ENCODE data around the gene PRKAR2A. TPM values are rescaled to one million over a fixed set of nuclear protein-coding genes. Genes with fewer than 3 reads are reported as not detected.

PRKAR2A gene
- total and polyA plus RNA-seq, 10 of the 15 experiments (the other 5 are each of a cell fraction or from before 2014, with no cell fraction given) = 9.8 to 46.2 (median 13.2) TPM

- no peaks in the 10 kb centered on the region for H3K9me3 ChIP-seq (replicated peaks; ENCODE audit: control insufficient read depth, insufficient read depth, low read length)
- BruUV-seq (replicated peaks) = no TSS peak
- ChIA-PET SMC1A (ENCODE audit: uncharacterized antibody, unreplicated experiment) (no interaction called here), POLR2A (interaction anchor here (0.6 kb wide), 3 partner anchors 18 to 334 kb away, joined by 3 to 7 read pairs (median 4); no protein-coding TSS in a partner anchor), CTCF (interaction anchor here (0.6 to 1.2 kb wide), 2 partner anchors 22 to 367 kb away, joined by 3 to 6 read pairs; no protein-coding TSS in a partner anchor), RAD21 (ENCODE audit: unreplicated experiment) (no interaction called here)
- no peaks in the 10 kb centered on the region for H3K79me2 ChIP-seq (ENCODE audit: control insufficient read depth, insufficient read depth, low read length)
- in situ Hi-C loops (cut with MboI) (no loop called here), intact Hi-C loops (cut with micrococcal nuclease; ENCODE audit: unreplicated experiment) (no loop called here)
- no peaks in the 10 kb centered on the region for H3K36me3 ChIP-seq (ENCODE audit: control insufficient read depth in 2 of 2, insufficient read depth in 2 of 2, low read length in 1 of 2)
- no CpG with 5 or more reads among the region's 4 CpGs for WGBS (ENCODE audit: insufficient coverage, insufficient replicate concordance, low lambda C conversion rate, missing lambda C conversion rate)
- ATAC-seq (no peak), FAIRE-seq (no peak), DNase-seq (ENCODE audit: low read depth, low spot score) (no peak)
- no peaks in the 10 kb centered on the region for H3K27me3 ChIP-seq (replicated peaks in 1 of 2; ENCODE audit: control insufficient read depth in 2 of 2, insufficient read depth in 2 of 2, low read length in 1 of 2)
- H3K27ac ChIP-seq (ENCODE audit: control insufficient read depth, insufficient read depth) = no peak overlapping the region
- no peak overlapping the region for H3K4me3 ChIP-seq
- H3K9ac ChIP-seq (ENCODE audit: control insufficient read depth, insufficient read depth, low read length) = no peak overlapping the region
- no peaks in the 10 kb centered on the region for H4K20me1 ChIP-seq (ENCODE audit: control insufficient read depth, insufficient read depth)
- TF ChIP-seq ZBTB4 (CRISPR knock-in tag; IDR thresholded peaks at IDR 0.05) = no peak
- H3K4me2 ChIP-seq (ENCODE audit: control insufficient read depth, insufficient read depth) = no peak overlapping the region
- no peak overlapping the region for H2AFZ ChIP-seq (ENCODE audit: control insufficient read depth, low read depth, low read length)
- H3K4me1 ChIP-seq (ENCODE audit: control insufficient read depth, insufficient read depth, low read length) = no peaks in the 10 kb centered on the region
These were observed 88.6 kb downstream of the PRKAR2A start for GRCh38 chr3:48759071-48759470.

- DNase-seq (ENCODE audit: low read depth, low spot score) = no peak
- Histone ChIP-seq H3K27me3 (replicated peaks in 1 of 2; ENCODE audit: control insufficient read depth in 2 of 2, insufficient read depth in 2 of 2, low read length in 1 of 2) (no peaks in the 10 kb centered on the region), H3K4me3 (no peak overlapping the region), H3K4me2 (ENCODE audit: control insufficient read depth, insufficient read depth) (no peak overlapping the region), H4K20me1 (ENCODE audit: control insufficient read depth, insufficient read depth) (no peaks in the 10 kb centered on the region), H3K9me3 (replicated peaks; ENCODE audit: control insufficient read depth, insufficient read depth, low read length) (no peaks in the 10 kb centered on the region), H3K36me3 (ENCODE audit: control insufficient read depth in 2 of 2, insufficient read depth in 2 of 2, low read length in 1 of 2) (peaks cover 0 to 7% of the 10 kb centered on the region in 2 experiments; a peak in 2 of 4 replicates), H3K9ac (ENCODE audit: control insufficient read depth, insufficient read depth, low read length) (no peak overlapping the region), H2AFZ (ENCODE audit: control insufficient read depth, low read depth, low read length) (no peak overlapping the region), H3K27ac (ENCODE audit: control insufficient read depth, insufficient read depth) (no peak overlapping the region), H3K79me2 (ENCODE audit: control insufficient read depth, insufficient read depth, low read length) (no peaks in the 10 kb centered on the region), H3K4me1 (ENCODE audit: control insufficient read depth, insufficient read depth, low read length) (no peaks in the 10 kb centered on the region)
- ChIA-PET CTCF (interaction anchor here (1.0 kb wide), 1 partner anchor 17 kb away, joined by 6 read pairs; no protein-coding TSS in a partner anchor), SMC1A (ENCODE audit: uncharacterized antibody, unreplicated experiment) (interaction anchor here (0.7 kb wide), 1 partner anchor 17 kb away, joined by 3 read pairs; no protein-coding TSS in a partner anchor), RAD21 (ENCODE audit: unreplicated experiment) (no interaction called here), POLR2A (no interaction called here)
- FAIRE-seq = no peak
- intact Hi-C loops (cut with micrococcal nuclease; ENCODE audit: unreplicated experiment) (no loop called here), in situ Hi-C loops (cut with MboI) (no loop called here)
- BruUV-seq (replicated peaks) = no TSS peak
- 61% methylated on average over 5 of the region's 5 CpGs for WGBS (ENCODE audit: insufficient coverage, insufficient replicate concordance, low lambda C conversion rate, missing lambda C conversion rate)
- no peak for ATAC-seq
- TF ChIP-seq PRDM15 (CRISPR knock-in tag; IDR thresholded peaks at IDR 0.05) (no peak), MAX (IDR thresholded peaks at IDR 0.05; ENCODE audit: low read depth, low read length) (no peak), NFYB (IDR thresholded peaks at IDR 0.05; ENCODE audit: insufficient read depth, low read depth, low read length) (no peak), SRF (IDR thresholded peaks at IDR 0.05; ENCODE audit: low read depth in 2 of 2, low read length in 2 of 2) (no peak), HSF1 (IDR thresholded peaks at IDR 0.05; ENCODE audit: low read depth, low read length) (no peak), IRF4 (IDR thresholded peaks at IDR 0.05; ENCODE audit: low read depth, low read length) (no peak)
These were observed 91.0 kb downstream of the PRKAR2A start for GRCh38 chr3:48756640-48757039.
